GM12878 (cell line): ENCODE measurements around the gene DPF3. TPM values are rescaled to one million over a fixed set of nuclear protein-coding genes. Genes with fewer than 3 reads are reported as not detected.

ENCODE experiments used
- ATF7 ChIP-seq: fragments of 450-650 bp; IDR thresholded peaks from 2 replicates; pipeline ENCODE4 v1.6.1; 2016; ENCODE audit warnings: low read depth, mild to moderate bottlenecking
- BRCA1 ChIP-seq: IDR thresholded peaks from 2 replicates; pipeline ENCODE4 v1.6.1; 2011; ENCODE audit warnings: low read depth, low read length, improper control_type of control experiment
- CBFB ChIP-seq: IDR thresholded peaks from 2 replicates; pipeline ENCODE4 v1.6.1; 2016; ENCODE audit warnings: antibody characterized with exemption, low read depth
- CHD2 ChIP-seq: IDR thresholded peaks from 2 replicates; pipeline ENCODE4 v1.6.1; 2011; ENCODE audit warnings: low read depth, low read length, improper control_type of control experiment, borderline replicate concordance
- MAX ChIP-seq: IDR thresholded peaks from 2 replicates; pipeline ENCODE4 v1.6.1; 2012; ENCODE audit warnings: low read depth, low read length, improper control_type of control experiment
- NFXL1 ChIP-seq: fragments of 450-650 bp; IDR thresholded peaks from 2 replicates; pipeline ENCODE4 v1.6.1; 2017; ENCODE audit warnings: antibody characterized with exemption, mild to moderate bottlenecking, borderline replicate concordance
- NFYA ChIP-seq: IDR thresholded peaks from 2 replicates; pipeline ENCODE4 v1.6.1; 2011; ENCODE audit warnings: low read depth, mild to moderate bottlenecking, low read length, improper control_type of control experiment, borderline replicate concordance
- NFYB ChIP-seq: IDR thresholded peaks from 2 replicates; pipeline ENCODE4 v1.6.1; 2011; ENCODE audit warnings: low read depth, mild to moderate bottlenecking, low read length, improper control_type of control experiment, moderate library complexity; ENCODE audit not compliant: insufficient read depth
- NR2C2 ChIP-seq: IDR thresholded peaks from 2 replicates; pipeline ENCODE4 v1.6.1; 2011; ENCODE audit warnings: borderline replicate concordance, low read depth; ENCODE audit not compliant: control insufficient read depth, insufficient read length
- POU2F2 ChIP-seq: IDR thresholded peaks from 3 replicates; pipeline ENCODE4 v1.6.1; 2011; ENCODE audit warnings: low read depth, mild to moderate bottlenecking, low read length, borderline replicate concordance
- RUNX3 ChIP-seq: IDR thresholded peaks from 2 replicates; pipeline ENCODE4 v1.6.1; 2012; ENCODE audit warnings: low read length, inconsistent platforms
- SIN3A ChIP-seq: IDR thresholded peaks from 2 replicates; pipeline ENCODE4 v1.6.1; 2012; ENCODE audit warnings: low read depth, low read length, improper control_type of control experiment
- SMC3 ChIP-seq: IDR thresholded peaks from 2 replicates; pipeline ENCODE4 v1.6.1; 2011; ENCODE audit warnings: low read length, improper control_type of control experiment, borderline replicate concordance
- SP1 ChIP-seq: IDR thresholded peaks from one replicate; pipeline ENCODE4 v1.6.1; 2011; ENCODE audit warnings: low read depth, low read length
- SREBF1 ChIP-seq: IDR thresholded peaks from 2 replicates; pipeline ENCODE4 v1.6.1; 2012; ENCODE audit warnings: mild to moderate bottlenecking, low read length
- SRF ChIP-seq, 2 experiments: IDR thresholded peaks; 2 replicates each; pipeline ENCODE4 v1.6.1; 2011; ENCODE audit warnings: low read depth in 2 of 2, low read length in 2 of 2, mild to moderate bottlenecking in 1 of 2, moderate library complexity in 1 of 2
- SUPT20H ChIP-seq: IDR thresholded peaks from 2 replicates; pipeline ENCODE4 v1.6.1; 2011; ENCODE audit warnings: low read depth, mild to moderate bottlenecking, low read length, moderate library complexity, borderline replicate concordance; ENCODE audit not compliant: control insufficient read depth
- TAF1 ChIP-seq: IDR thresholded peaks from 2 replicates; pipeline ENCODE4 v1.6.1; 2011; ENCODE audit warnings: mild to moderate bottlenecking, low read depth, low read length, borderline replicate concordance
- ZBTB40 ChIP-seq: fragments of 450-650 bp; IDR thresholded peaks from 2 replicates; pipeline ENCODE4 v1.6.1; 2016; ENCODE audit warnings: mild to moderate bottlenecking, moderate library complexity, borderline replicate concordance
- ZNF217 ChIP-seq: fragments of 450-650 bp; IDR thresholded peaks from 2 replicates; pipeline ENCODE4 v1.6.1; 2017; ENCODE audit warnings: antibody characterized with exemption, mild to moderate bottlenecking
- ZNF592 ChIP-seq: fragments of 450-650 bp; IDR thresholded peaks from 2 replicates; pipeline ENCODE4 v1.6.1; 2017; ENCODE audit warnings: mild to moderate bottlenecking, moderate library complexity
- polyA plus RNA-seq, 11 experiments: library from polyadenylated mRNA; depleted of rRNA in 4 of 11; unstranded in 6 of 11; stranded (reverse) in 5 of 11; fragments of >200 nt; fragmentation: Nextera tagmentation in 4 of 11; fragmentation: Illumina TruSeq in 1 of 11; extraction: Ambion mirVana in 4 of 11; extraction: Trizol in 1 of 11; gene quantifications; 1 replicate in 1 of 11; 2 replicates in 10 of 11; pipeline versions ENCODE4 v1.2.1 to v1.2.3, GENCODE V29; 2011 to 2016; ENCODE audit warnings: inconsistent platforms in 2 of 11, missing spikeins in 2 of 11, low read depth in 1 of 11
- total RNA-seq, 4 experiments: library from RNA; depleted of rRNA in 3 of 4; stranded (reverse); fragments of >200 nt in 3 of 4; fragmentation: Illumina TruSeq in 1 of 4; extraction: Trizol in 1 of 4; gene quantifications; 2 replicates each; pipeline versions ENCODE4 v1.2.1 to v1.2.3, GENCODE V29; 2013 to 2021

The DPF3 gene
- total and polyA plus RNA-seq, 10 of the 15 experiments (the other 5 are each of a cell fraction or from before 2014, with no cell fraction given) = 0.69 to 8.0 (median 2.2) TPM

GRCh38 chr14:72926292-72927028, 32.6 kb upstream of the DPF3 start, which contains the start of gene DCAF4 (continued):
- TF ChIP-seq SMC3 = no peak
- TF ChIP-seq BRCA1 = no peak
- TF ChIP-seq CBFB = no peak
- no peak for TF ChIP-seq TAF1
- TF ChIP-seq SUPT20H = no peak
- TF ChIP-seq ZNF592 = no peak
- 0 out of 4 replicates have a peak, but pooled peaks have one; percentile 8 to 27 for TF ChIP-seq SRF (IDR thresholded peaks at IDR 0.05; ENCODE audit: low read depth in 2 of 2, low read length in 2 of 2)
- TF ChIP-seq ZBTB40 = peak; percentile 47; the same call in 1 of the 2 replicates
- TF ChIP-seq NFXL1 = no peak
- TF ChIP-seq ATF7 = peak; percentile 22; the same call in 1 of the 2 replicates
- TF ChIP-seq ZNF217 = no peak
- peak; percentile 10; the same call in 1 of the 2 replicates for TF ChIP-seq NFYA
- TF ChIP-seq SREBF1 = no peak
- TF ChIP-seq POU2F2 = no peak; the same call in 2 of the 3 replicates
- peak; percentile 84 for TF ChIP-seq NFYB
- no peak for TF ChIP-seq NR2C2
- peak; percentile 75 for TF ChIP-seq MAX
- TF ChIP-seq SIN3A = peak; percentile 92
- TF ChIP-seq CHD2 = peak; percentile 86
- TF ChIP-seq SP1 = peak; percentile 97
- no peak; the same call in 1 of the 2 replicates for TF ChIP-seq RUNX3
